ENCODE data around the gene SCO1.

DNA sequence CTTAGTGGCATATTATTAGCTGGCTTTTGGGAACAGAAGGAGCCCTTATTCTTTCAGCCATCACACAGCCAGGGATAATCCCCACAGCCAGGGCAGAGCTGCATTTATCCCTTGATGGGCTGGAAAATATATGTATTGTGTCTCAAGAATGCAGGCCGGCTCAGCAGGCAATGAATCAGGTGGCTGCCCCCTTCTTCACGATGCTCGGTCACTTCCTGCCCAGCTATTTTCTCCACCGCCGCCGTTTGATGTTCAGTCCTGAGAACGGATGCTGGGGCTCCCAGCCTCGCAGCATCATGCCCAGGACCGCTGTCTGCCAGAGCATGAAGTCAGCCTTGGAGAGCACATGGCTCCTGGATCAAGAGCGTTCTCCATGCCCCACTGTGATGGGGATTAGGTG, 35.9 kb downstream of the SCO1 start:
- TF ChIP-seq CTCF (IDR thresholded peaks at IDR 0.05) (no peak), POLR2AphosphoS5 (IDR thresholded peaks at IDR 0.05) (no peak), EP300 (IDR thresholded peaks at IDR 0.05) (no peak), POLR2A (IDR thresholded peaks at IDR 0.05) (no peak)

All from gastroesophageal sphincter (tissue), 3 donors.